GM19043 (cell line): ENCODE results near the gene TMPRSS4.

Experiments
- ATAC-seq: cut with Tn5 transposase; IDR thresholded peaks from one replicate; pipeline ENCODE4 v1.9.1; 2021; ENCODE audit warnings: low read depth; ENCODE audit not compliant: unreplicated experiment

TMPRSS4 gene

DNA sequence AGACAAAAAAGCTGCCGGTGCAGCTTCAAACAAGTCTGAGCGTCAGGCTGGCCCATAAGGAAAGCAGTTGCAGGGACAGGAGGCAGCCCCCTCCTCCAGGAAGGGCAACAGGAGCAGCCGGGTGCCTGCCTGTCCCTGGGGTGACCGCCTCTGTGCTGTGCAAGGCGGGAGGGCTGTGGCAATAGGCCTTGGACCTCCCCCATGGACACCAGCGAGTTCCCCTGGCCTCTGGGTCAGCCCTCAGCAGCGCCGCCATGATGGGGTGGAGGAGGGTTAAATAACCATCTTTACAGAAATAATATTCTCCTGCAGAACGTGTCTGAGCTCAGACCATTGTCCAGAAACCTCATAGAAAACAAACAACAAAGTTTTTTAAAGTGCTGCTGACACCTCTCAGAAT lies 3.3 kb upstream of the TMPRSS4 start:
- no peak for ATAC-seq

- ATAC-seq: no peak
These were observed 2.7 kb upstream of the TMPRSS4 start for GRCh38 chr11:118074091-118074685.

DNA sequence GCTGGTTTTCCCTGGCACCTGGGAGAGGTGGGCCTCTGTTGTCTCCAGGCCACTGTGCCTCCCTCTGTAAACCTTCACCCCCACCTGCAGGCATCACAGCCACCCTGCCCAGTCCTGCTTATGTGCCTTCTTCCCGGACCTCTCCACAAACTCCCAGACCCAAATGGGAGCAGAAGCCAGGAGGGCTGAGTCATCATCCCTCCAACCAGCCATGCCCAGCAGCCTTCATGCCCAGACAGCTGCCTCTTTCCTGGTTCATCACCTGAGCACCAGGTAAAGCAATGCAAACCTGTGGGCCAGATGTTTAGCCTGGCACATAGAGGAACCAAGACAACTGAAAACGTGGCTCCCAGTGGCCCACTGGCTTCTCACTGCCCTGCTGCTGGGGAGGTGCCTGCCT lies 2.1 kb upstream of the TMPRSS4 start:
- ATAC-seq: no peak

DNA sequence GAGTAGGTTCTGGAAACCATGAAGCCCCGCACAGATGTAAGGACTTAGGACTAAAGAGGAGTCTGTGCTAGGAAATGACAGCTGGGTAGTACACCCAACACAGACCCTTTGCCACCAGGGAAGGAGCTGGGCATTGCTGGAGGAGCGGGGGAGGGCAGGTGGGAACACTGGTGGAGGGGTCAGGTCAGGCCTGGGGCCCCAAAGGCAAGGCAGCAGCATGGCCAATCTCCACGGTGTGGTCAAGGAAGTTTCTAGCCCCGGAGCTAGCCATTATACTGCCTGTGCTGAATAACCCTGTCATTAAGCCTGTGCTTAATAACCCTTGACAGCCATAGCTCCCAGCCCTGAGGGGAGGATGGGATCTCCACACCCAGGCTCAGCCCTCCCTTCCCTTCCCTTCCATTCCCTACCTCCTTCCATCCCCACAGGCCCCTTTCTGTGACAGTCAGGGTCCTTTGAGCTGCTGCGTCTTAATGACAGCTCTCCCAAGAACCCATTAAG lies 2.1 kb downstream of the TMPRSS4 start:
- no peak for ATAC-seq

DNA sequence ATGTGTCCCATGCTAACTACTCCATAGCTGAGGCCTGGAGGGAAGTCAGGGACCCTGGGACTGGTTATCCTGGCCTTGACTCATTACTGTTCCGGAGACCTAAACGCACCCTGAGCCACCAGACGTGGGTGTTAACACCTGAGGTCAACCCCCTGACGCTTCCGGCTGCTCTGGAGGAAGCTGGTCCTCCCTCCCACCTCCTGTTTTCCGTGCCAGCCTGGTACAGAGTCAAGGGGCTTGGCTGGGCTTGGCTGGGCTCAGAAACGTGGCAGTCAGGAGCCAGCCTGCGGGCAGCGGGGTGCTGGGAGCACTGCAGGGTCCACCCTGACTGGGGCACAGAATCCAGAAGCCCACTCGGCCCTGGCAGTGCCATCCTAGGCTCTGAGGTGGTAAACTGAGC lies 2.6 kb downstream of the TMPRSS4 start:
- ATAC-seq: no peak

GRCh38 chr11:118080296-118080695 lies 3.4 kb downstream of the TMPRSS4 start:
- no peak for ATAC-seq

DNA sequence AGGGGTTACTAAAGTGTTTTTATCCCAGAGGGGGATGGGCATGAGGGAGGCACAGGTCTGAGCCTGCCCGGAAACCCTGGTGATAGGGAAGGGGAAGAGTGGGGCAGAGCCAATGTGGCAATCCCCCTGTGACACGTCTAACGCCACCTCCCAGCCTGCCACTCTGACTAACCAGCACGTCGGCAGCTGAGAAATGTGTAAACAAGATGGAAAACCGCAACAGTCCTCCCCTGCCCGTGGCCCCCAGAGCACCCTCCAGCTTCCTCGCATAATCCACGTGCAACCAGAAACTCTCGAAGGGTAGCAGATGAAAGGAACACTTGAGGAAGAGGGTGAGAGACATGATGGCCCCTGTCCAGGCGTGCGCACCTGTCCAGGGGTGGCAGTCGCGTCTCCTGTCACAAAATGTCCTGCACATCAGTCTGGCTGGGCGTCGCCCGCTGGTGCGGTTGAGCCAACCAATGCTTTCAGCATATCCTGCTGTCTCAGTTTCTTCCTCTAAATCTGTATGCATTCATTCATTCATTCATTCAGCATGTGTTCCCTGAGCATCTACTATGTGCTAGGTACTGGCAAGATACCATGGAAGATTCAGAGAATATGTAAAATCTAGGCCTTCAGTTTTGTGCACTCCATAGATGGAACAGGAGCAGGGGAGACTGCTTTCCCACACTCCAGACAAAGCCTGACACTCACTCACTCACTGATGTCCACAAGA lies 4.5 kb downstream of the TMPRSS4 start:
- no peak for ATAC-seq

- ATAC-seq: no peak
These were observed 6.1 kb downstream of the TMPRSS4 start for GRCh38 chr11:118082880-118083552.

GRCh38 chr11:118084247-118084646 lies 7.4 kb downstream of the TMPRSS4 start:
- ATAC-seq: no peak

- ATAC-seq: no peak
These were observed 7.8 kb downstream of the TMPRSS4 start for GRCh38 chr11:118084656-118085055.

DNA sequence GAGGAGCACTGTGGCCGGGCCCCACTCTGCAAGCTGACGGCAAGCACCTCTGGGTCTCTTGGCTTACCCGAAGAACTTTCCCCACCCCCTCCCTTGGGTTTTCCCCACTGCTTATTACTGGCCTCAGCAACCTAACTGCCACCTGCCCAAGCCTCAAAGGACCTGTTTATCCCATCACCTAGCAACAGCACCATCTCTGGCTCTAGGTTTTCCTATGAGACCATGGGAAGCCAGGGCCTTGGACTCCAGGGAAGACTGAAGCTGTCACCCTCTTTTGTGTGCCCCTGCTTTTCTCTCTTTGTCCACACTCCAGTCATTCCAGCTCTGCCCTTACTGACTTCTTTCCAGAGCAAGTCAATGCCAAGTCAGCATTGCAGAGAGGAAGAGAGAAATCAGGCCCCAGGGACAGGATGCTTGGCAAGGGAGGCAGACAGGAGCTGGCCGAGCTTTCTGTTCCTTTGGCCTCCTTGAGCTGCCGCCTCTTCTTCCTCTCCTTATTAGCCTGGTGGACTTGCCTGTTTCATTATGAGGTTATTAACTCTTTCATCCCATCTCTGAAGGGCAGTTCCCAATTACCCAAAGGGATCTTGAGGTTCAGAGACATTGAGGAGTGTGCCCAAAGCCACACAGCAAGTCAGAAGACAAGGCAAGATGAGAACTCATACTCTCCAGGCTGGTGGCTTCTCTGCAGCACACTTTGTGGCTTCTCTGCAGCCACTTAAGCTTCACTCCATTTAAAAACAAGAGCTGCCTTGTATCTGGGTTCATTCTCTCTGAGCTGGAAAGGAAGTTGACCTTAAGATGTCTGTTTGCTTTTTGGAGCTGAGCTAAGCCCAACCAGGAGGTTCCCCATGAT lies 10.3 kb downstream of the TMPRSS4 start, which contains the start of gene SMIM35:
Gene SMIM35 (minus strand): TSS at position 51 of the 856 bp plus-strand sequence. CDS start 206 bp downstream, outside the sequence.
- ATAC-seq: no peak

DNA sequence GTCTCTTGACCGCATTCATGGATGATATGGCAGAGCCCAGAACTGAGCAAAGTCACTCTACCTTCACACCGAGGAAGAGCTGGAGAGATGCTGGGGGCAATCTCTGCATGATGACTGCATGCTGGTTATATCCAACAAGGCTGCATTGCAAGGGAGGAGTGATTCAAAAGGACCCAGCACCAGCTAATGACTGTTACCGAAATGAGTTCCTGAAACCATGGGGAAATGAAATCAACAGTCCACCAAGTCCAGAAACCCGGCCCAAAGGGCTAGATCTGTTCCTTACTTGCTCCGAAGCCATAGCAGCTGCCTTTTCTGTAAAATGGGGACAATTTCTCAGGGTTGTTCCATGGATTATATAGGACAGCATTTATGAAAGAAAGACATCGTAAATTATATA lies 11.1 kb downstream of the TMPRSS4 start:
- ATAC-seq: no peak

DNA sequence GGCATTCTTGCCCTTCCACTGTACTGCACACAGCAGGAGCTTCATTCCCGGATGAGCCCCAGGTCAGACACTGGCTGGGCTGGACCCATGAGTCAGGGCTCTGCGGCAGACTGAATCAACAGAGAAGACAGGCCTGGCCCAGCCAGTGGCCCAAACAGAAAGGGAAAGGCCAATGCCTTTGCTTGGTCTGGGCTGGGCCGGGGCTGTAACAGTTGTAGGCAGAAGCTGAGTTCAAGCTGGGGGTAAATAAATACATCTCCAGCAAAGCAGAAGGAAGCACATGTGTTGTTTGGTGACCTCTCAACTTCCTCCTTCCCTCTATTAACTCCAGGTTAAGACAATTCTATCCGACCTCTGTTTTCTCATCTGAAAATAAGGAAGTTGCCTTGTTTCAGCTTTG lies 11.7 kb downstream of the TMPRSS4 start:
- no peak for ATAC-seq

GRCh38 chr11:118090545-118091162 lies 13.8 kb downstream of the TMPRSS4 start:
- ATAC-seq: no peak

DNA sequence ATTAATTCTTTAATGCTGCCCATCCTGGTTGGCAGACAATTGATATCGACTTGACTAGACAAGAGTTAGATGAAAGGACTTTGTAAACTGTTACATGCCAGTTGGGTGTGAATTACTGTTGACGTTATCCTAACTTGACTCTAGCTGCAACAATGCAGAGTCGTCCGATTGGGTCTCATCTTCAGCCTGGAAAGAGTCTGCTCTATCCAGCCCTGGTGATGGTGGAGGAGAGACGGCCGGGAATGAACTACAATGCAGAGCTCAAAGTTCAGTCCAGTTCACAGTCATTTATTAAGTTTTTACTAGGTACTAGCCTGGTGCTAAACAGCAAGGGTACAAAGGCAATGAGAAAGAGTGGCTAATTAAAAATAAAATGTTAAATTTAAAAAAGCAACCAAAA lies 14.8 kb downstream of the TMPRSS4 start:
- ATAC-seq: no peak

DNA sequence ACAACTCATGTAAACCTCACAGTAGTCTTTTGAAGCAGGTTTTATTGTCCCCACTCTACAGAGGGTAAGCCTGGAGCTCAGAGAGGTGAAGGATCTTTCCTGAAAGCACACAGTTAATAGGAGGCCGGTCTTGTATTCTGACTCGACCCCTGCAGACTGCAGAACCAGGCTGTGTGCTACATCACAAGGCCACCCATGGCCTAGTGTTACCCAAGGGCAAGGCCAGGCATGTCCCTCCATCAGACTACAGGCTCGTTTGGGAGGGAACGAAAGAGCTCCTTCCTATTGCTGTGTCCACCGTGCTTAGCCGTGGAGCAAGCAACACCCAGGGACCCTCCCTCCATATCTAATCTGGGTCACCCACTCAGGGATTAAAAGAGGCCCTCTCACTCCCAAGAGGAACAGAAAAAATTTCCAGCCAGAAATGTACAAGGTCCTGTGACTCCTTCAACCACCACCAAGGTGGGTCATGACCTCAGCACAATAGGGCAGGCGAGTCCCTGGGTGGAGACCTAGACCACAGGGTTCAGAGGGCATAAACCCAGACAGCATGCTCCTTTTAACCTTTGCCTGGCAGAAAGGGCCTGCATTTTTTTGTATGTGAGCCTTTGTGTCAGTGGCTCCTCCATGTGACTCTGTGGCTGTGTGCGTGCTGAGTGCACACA lies 16.2 kb downstream of the TMPRSS4 start:
- ATAC-seq: no peak

DNA sequence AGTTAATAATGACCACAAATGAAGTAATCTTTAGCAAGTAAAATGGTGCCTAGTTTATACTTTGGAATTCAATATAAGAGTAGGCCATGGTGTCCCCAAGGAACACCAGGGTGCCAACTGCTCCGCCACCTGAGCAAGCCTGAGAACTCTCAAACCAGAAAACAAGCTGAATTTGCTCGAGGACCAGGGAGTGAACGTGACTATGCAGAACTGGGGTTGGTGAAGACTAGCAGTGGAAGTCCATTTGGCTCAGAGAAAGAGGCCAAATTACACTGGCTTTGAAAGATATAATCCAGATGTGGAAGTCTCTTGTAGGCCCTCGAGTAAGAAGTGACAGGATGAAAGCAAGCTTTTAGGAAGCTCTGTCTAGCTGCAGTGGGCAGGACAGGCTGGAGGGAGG lies 18.6 kb downstream of the TMPRSS4 start:
- ATAC-seq: no peak

DNA sequence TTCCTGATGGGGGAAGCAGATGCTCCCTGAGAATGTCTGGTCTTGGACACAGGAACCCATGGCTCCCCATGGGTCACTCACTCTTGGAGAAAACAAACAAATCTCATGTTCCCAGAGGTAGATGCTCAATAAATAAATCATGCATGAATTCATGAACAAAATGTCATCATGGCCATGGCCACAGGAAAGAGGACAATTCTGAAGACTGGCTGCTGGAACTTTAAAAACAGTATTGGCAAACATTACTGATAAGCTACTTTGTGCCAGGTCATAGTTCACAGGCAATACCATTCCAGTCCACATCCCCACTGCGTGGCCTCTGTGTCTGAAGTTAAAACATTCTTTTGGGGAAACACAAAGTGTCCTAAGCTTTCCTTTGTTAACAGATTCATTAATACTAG lies 19.1 kb downstream of the TMPRSS4 start:
- ATAC-seq: no peak

- ATAC-seq: no peak
These were observed 22.3 kb downstream of the TMPRSS4 start for GRCh38 chr11:118098996-118099837.
